Measurements from ENCODE around the gene POR.
"Not testable (repeated sequence)": the region's sequence is repeated elsewhere in the genome, so short reads cannot be mapped to it uniquely, and the experiment has no call there.

Gene POR

GRCh38 chr7:75914655-75915415 is at the start of gene POR:
TSS of gene POR (plus strand) at chr7:75915155. CDS start at chr7:75954002, 38,847 bp downstream.
- DNase-seq (ENCODE audit: low read depth in 2 of 2): peak; percentile 96 to 97

GRCh38 chr7:75866114-75866488 is 48.9 kb upstream of the POR start:
- DNase-seq (ENCODE audit: low read depth in 2 of 2): no peak

GRCh38 chr7:75866489-75867389 is 48.2 kb upstream of the POR start:
- DNase-seq (ENCODE audit: low read depth in 2 of 2): no peak

- DNase-seq (ENCODE audit: low read depth in 2 of 2): no peak
Observed at GRCh38 chr7:75867390-75867717, 47.6 kb upstream of the POR start.

GRCh38 chr7:75868153-75868552 is 46.8 kb upstream of the POR start:
- no peak for DNase-seq (ENCODE audit: low read depth in 2 of 2)

- DNase-seq (ENCODE audit: low read depth in 2 of 2): no peak
Observed at GRCh38 chr7:75869776-75870379, 45.1 kb upstream of the POR start.

GRCh38 chr7:75870557-75871161 is 44.3 kb upstream of the POR start:
- no peak for DNase-seq (ENCODE audit: low read depth in 2 of 2)

- DNase-seq (ENCODE audit: low read depth in 2 of 2): no peak
Observed at GRCh38 chr7:75872073-75872782, 42.7 kb upstream of the POR start.

- DNase-seq (ENCODE audit: low read depth in 2 of 2): not testable (repeated sequence)
Observed at GRCh38 chr7:75874180-75874579, 40.8 kb upstream of the POR start.

GRCh38 chr7:75875113-75876080 is 39.6 kb upstream of the POR start:
- DNase-seq (ENCODE audit: low read depth in 2 of 2): no peak

GRCh38 chr7:75876126-75876881 is 38.7 kb upstream of the POR start:
- DNase-seq (ENCODE audit: low read depth in 2 of 2): no peak

- no peak for DNase-seq (ENCODE audit: low read depth in 2 of 2)
Observed at GRCh38 chr7:75878312-75878768, 36.6 kb upstream of the POR start.

GRCh38 chr7:75878769-75879611 is 36.0 kb upstream of the POR start, which contains the start of gene RHBDD2:
TSS of gene RHBDD2 (plus strand) at chr7:75879034. CDS start at chr7:75879083, 49 bp downstream.
- DNase-seq (ENCODE audit: low read depth in 2 of 2): peak; percentile 96 to 97

GRCh38 chr7:75879771-75880184 is 35.2 kb upstream of the POR start:
- no peak for DNase-seq (ENCODE audit: low read depth in 2 of 2)

- no peak for DNase-seq (ENCODE audit: low read depth in 2 of 2)
Observed at GRCh38 chr7:75880242-75880641, 34.7 kb upstream of the POR start.

- DNase-seq (ENCODE audit: low read depth in 2 of 2): no peak
Observed at GRCh38 chr7:75881436-75882095, 33.4 kb upstream of the POR start.

- not testable (repeated sequence) for DNase-seq (ENCODE audit: low read depth in 2 of 2)
Observed at GRCh38 chr7:75883265-75883824, 31.6 kb upstream of the POR start.

GRCh38 chr7:75884476-75884875 is 30.5 kb upstream of the POR start:
- DNase-seq (ENCODE audit: low read depth in 2 of 2): no peak

Measured in stimulated activated CD4-positive, alpha-beta T cell treated with anti-CD3 and anti-CD28 coated beads, Interleukin-1b, Interleukin-23, amount 100 ng/mL, for 1 hour (primary cell).